ENCODE data around the gene SELENOH. TPM values are rescaled to one million over a fixed set of nuclear protein-coding genes. Genes with fewer than 3 reads are reported as not detected.

Gene SELENOH
- total and polyA plus RNA-seq, 9 of the 15 experiments (the other 6 are each of a cell fraction or from before 2014, with no cell fraction given), result 16.6 to 299 (median 118) TPM

DNA sequence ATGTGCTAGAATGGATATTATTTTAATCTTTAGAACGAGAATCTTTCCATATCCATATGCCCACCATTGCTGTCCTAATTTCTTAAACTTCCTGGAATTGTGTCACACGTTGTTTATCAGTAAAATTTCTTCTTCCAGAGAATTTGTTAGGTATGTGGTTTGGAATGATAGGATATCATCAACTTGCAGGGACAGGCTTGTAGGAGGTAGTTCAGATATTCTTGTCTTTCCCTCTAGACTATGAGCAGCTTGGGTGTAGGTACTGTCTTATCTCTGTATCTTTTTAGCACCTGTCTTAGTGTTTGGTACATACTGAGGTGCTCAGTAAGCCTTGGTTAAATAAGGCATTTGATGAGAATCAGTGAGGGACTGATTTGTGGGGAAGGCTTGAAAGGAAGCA, 23.7 kb downstream of the SELENOH start (continued):
- TF ChIP-seq, protein P1, sequence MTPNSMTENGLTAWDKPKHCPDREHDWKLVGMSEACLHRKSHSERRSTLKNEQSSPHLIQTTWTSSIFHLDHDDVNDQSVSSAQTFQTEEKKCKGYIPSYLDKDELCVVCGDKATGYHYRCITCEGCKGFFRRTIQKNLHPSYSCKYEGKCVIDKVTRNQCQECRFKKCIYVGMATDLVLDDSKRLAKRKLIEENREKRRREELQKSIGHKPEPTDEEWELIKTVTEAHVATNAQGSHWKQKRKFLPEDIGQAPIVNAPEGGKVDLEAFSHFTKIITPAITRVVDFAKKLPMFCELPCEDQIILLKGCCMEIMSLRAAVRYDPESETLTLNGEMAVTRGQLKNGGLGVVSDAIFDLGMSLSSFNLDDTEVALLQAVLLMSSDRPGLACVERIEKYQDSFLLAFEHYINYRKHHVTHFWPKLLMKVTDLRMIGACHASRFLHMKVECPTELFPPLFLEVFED (CRISPR knock-in tag; conservative IDR thresholded peaks at IDR 0.05), result no peak
- TF ChIP-seq ZNF77 (CRISPR knock-in tag; IDR thresholded peaks at IDR 0.05), result no peak
- TF ChIP-seq SAFB (IDR thresholded peaks at IDR 0.05; ENCODE audit: borderline replicate concordance, low read depth, low read length), result no peak
- TF ChIP-seq HDAC2 (IDR thresholded peaks at IDR 0.05), result no peak
- TF ChIP-seq, protein P2, sequence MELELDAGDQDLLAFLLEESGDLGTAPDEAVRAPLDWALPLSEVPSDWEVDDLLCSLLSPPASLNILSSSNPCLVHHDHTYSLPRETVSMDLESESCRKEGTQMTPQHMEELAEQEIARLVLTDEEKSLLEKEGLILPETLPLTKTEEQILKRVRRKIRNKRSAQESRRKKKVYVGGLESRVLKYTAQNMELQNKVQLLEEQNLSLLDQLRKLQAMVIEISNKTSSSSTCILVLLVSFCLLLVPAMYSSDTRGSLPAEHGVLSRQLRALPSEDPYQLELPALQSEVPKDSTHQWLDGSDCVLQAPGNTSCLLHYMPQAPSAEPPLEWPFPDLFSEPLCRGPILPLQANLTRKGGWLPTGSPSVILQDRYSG (tag; conservative IDR thresholded peaks at IDR 0.05; ENCODE audit: low read depth), result no peak
- TF ChIP-seq, protein P3, sequence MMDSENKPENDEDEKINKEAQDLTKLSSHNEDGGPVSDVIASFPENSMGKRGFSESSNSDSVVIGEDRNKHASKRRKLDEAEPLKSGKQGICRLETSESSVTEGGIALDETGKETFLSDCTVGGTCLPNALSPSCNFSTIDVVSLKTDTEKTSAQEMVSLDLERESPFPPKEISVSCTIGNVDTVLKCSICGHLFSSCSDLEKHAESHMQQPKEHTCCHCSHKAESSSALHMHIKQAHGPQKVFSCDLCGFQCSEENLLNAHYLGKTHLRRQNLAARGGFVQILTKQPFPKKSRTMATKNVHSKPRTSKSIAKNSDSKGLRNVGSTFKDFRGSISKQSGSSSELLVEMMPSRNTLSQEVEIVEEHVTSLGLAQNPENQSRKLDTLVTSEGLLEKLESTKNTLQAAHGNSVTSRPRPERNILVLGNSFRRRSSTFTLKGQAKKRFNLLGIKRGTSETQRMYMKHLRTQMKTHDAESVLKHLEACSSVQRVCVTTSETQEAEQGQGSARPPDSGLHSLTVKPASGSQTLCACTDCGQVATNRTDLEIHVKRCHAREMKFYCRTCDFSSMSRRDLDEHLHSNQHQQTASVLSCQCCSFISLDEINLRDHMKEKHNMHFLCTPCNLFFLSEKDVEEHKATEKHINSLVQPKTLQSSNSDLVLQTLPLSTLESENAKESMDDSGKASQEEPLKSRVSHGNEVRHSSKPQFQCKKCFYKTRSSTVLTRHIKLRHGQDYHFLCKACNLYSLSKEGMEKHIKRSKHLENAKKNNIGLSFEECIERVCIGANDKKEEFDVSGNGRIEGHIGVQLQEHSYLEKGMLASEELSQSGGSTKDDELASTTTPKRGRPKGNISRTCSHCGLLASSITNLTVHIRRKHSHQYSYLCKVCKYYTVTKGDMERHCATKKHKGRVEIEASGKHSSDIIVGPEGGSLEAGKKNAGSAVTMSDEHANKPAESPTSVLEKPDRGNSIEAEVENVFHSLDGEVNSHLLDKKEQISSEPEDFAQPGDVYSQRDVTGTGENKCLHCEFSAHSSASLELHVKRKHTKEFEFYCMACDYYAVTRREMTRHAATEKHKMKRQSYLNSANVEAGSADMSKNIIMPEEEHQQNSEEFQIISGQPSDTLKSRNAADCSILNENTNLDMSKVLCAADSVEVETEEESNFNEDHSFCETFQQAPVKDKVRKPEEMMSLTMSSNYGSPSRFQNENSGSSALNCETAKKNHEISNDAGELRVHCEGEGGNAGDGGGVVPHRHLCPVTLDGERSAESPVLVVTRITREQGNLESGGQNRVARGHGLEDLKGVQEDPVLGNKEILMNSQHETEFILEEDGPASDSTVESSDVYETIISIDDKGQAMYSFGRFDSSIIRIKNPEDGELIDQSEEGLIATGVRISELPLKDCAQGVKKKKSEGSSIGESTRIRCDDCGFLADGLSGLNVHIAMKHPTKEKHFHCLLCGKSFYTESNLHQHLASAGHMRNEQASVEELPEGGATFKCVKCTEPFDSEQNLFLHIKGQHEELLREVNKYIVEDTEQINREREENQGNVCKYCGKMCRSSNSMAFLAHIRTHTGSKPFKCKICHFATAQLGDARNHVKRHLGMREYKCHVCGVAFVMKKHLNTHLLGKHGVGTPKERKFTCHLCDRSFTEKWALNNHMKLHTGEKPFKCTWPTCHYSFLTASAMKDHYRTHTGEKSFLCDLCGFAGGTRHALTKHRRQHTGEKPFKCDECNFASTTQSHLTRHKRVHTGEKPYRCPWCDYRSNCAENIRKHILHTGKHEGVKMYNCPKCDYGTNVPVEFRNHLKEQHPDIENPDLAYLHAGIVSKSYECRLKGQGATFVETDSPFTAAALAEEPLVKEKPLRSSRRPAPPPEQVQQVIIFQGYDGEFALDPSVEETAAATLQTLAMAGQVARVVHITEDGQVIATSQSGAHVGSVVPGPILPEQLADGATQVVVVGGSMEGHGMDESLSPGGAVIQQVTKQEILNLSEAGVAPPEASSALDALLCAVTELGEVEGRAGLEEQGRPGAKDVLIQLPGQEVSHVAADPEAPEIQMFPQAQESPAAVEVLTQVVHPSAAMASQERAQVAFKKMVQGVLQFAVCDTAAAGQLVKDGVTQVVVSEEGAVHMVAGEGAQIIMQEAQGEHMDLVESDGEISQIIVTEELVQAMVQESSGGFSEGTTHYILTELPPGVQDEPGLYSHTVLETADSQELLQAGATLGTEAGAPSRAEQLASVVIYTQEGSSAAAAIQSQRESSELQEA (IDR thresholded peaks at IDR 0.05; ENCODE audit: low read depth), result no peak
- TF ChIP-seq SP1 (CRISPR knock-in tag; IDR thresholded peaks at IDR 0.05), result 0 out of 2 replicates have a peak, but pooled peaks have one; percentile 29
- no peak for TF ChIP-seq ZNF175 (CRISPR knock-in tag; IDR thresholded peaks at IDR 0.05; ENCODE audit: low read depth)
- TF ChIP-seq, protein P4, sequence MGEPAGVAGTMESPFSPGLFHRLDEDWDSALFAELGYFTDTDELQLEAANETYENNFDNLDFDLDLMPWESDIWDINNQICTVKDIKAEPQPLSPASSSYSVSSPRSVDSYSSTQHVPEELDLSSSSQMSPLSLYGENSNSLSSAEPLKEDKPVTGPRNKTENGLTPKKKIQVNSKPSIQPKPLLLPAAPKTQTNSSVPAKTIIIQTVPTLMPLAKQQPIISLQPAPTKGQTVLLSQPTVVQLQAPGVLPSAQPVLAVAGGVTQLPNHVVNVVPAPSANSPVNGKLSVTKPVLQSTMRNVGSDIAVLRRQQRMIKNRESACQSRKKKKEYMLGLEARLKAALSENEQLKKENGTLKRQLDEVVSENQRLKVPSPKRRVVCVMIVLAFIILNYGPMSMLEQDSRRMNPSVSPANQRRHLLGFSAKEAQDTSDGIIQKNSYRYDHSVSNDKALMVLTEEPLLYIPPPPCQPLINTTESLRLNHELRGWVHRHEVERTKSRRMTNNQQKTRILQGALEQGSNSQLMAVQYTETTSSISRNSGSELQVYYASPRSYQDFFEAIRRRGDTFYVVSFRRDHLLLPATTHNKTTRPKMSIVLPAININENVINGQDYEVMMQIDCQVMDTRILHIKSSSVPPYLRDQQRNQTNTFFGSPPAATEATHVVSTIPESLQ (CRISPR knock-in tag; IDR thresholded peaks at IDR 0.05), result no peak
- no peak for TF ChIP-seq HSF4 (CRISPR knock-in tag; IDR thresholded peaks at IDR 0.05; ENCODE audit: borderline replicate concordance)
- TF ChIP-seq SMARCE1 (IDR thresholded peaks at IDR 0.05), result peak; percentile 31; the same call in 1 of the 2 replicates
- no peak for TF ChIP-seq PHB2 (IDR thresholded peaks at IDR 0.05; ENCODE audit: low read depth)
- no peak for TF ChIP-seq BMI1 (IDR thresholded peaks at IDR 0.05; ENCODE audit: low read length)
- no peak for TF ChIP-seq ZNF778 (CRISPR knock-in tag; IDR thresholded peaks at IDR 0.05)
- peak; percentile 76 for TF ChIP-seq PML (IDR thresholded peaks at IDR 0.05; ENCODE audit: low read length)
- TF ChIP-seq ZNF507 (tag; conservative IDR thresholded peaks at IDR 0.05), result no peak
- peak; percentile 72; the same call in 1 of the 2 replicates for TF ChIP-seq SMARCA4 (IDR thresholded peaks at IDR 0.05)
- TF ChIP-seq KDM4B (IDR thresholded peaks at IDR 0.05; ENCODE audit: borderline replicate concordance in 2 of 2, low read depth in 1 of 2), result no peak

Data from K562 (cell line).